Inflammatory macrophage treated with lipopolysaccharide for 4 hours (primary cell): ENCODE data around the gene OR7A5.
A peak's percentile ranks its signal among the peaks of the same experiment; 100 is the strongest.
"Not testable (repeated sequence)": the region's sequence is repeated elsewhere in the genome, so short reads cannot be mapped to it uniquely, and the experiment has no call there.

Experiments used
- DNase-seq: peaks from one replicate; pipeline ENCODE4 v3.0.0-alpha.2; 2020

The OR7A5 gene

GRCh38 chr19:14835011-14835410, at the start of gene OR7A5, which contains the start of gene OR7C1:
Gene OR7A5 (minus strand): TSS chr19:14835185. CDS start chr19:14828241, 6,944 bp downstream.
Gene OR7C1 (minus strand): TSS chr19:14835185. CDS start chr19:14800136, 35,049 bp downstream.
- DNase-seq = no peak

GRCh38 chr19:14871619-14872230, 36.7 kb upstream of the OR7A5 start:
- DNase-seq = peak; percentile 55

- DNase-seq = no peak
Observed at GRCh38 chr19:14868497-14868896, 33.5 kb upstream of the OR7A5 start.

GRCh38 chr19:14848822-14849221, 13.8 kb upstream of the OR7A5 start, which contains the start of gene OR7A10:
Gene OR7A10 (minus strand): TSS chr19:14848922. CDS start chr19:14841877, 7,045 bp downstream.
- DNase-seq = no peak

- DNase-seq = no peak
Observed at GRCh38 chr19:14843578-14843977, 8.6 kb upstream of the OR7A5 start.

- DNase-seq = no peak
Observed at GRCh38 chr19:14843169-14843568, 8.2 kb upstream of the OR7A5 start.

GRCh38 chr19:14840206-14840605, 5.2 kb upstream of the OR7A5 start:
- no peak for DNase-seq

GRCh38 chr19:14837391-14837790, 2.4 kb upstream of the OR7A5 start:
- no peak for DNase-seq

- DNase-seq = no peak
Observed at GRCh38 chr19:14830702-14831101, 4.3 kb downstream of the OR7A5 start.

- DNase-seq = no peak
Observed at GRCh38 chr19:14826006-14826405, 9.0 kb downstream of the OR7A5 start.

GRCh38 chr19:14821937-14822336, 13.0 kb downstream of the OR7A5 start:
- peak; percentile 65 for DNase-seq

GRCh38 chr19:14818588-14818987, 16.4 kb downstream of the OR7A5 start:
- DNase-seq = no peak

GRCh38 chr19:14817052-14817451, 17.9 kb downstream of the OR7A5 start:
- no peak for DNase-seq

- DNase-seq = no peak
Observed at GRCh38 chr19:14814982-14815652, 19.9 kb downstream of the OR7A5 start.

GRCh38 chr19:14809272-14810057, 25.5 kb downstream of the OR7A5 start:
- DNase-seq = no peak

GRCh38 chr19:14804765-14805164, 30.2 kb downstream of the OR7A5 start:
- peak; percentile 17 for DNase-seq

GRCh38 chr19:14798760-14799159, 36.2 kb downstream of the OR7A5 start:
- DNase-seq = no peak

GRCh38 chr19:14796021-14796420, 39.0 kb downstream of the OR7A5 start:
- no peak for DNase-seq

- peak; percentile 61 for DNase-seq
Observed at GRCh38 chr19:14795078-14795721, 39.8 kb downstream of the OR7A5 start.

- DNase-seq = not testable (repeated sequence)
Observed at GRCh38 chr19:14792250-14792649, 42.7 kb downstream of the OR7A5 start.

- peak; percentile 48 for DNase-seq
Observed at GRCh38 chr19:14786421-14786851, 48.5 kb downstream of the OR7A5 start.

- peak; percentile 97 for DNase-seq
Observed at GRCh38 chr19:14785102-14785793, 49.7 kb downstream of the OR7A5 start.
